GM15510 (cell line): ENCODE data around the gene ST6GALNAC3.

Experiments used
- POLR2A ChIP-seq: IDR thresholded peaks from 3 replicates; pipeline ENCODE4 v1.6.1; 2011; ENCODE audit warnings: borderline replicate concordance; ENCODE audit not compliant: insufficient read length; ENCODE audit errors: extremely low read depth

Gene ST6GALNAC3

GRCh38 chr1:76335882-76336281 is 261.3 kb downstream of the ST6GALNAC3 start:
- TF ChIP-seq POLR2A, result no peak

GRCh38 chr1:76336931-76337371 is 262.4 kb downstream of the ST6GALNAC3 start:
- TF ChIP-seq POLR2A, result no peak

- no peak for TF ChIP-seq POLR2A
These were observed 263.1 kb downstream of the ST6GALNAC3 start for GRCh38 chr1:76337542-76338219.

- TF ChIP-seq POLR2A, result no peak
These were observed 265.5 kb downstream of the ST6GALNAC3 start for GRCh38 chr1:76340056-76340455.

GRCh38 chr1:76343356-76343755 is 268.8 kb downstream of the ST6GALNAC3 start:
- no peak for TF ChIP-seq POLR2A

- TF ChIP-seq POLR2A, result no peak
These were observed 277.1 kb downstream of the ST6GALNAC3 start for GRCh38 chr1:76351655-76352054.

GRCh38 chr1:76352741-76353435 is 278.3 kb downstream of the ST6GALNAC3 start:
- TF ChIP-seq POLR2A, result no peak

GRCh38 chr1:76354236-76354635 is 279.7 kb downstream of the ST6GALNAC3 start:
- no peak for TF ChIP-seq POLR2A

GRCh38 chr1:76366726-76367125 is 292.2 kb downstream of the ST6GALNAC3 start:
- no peak for TF ChIP-seq POLR2A

GRCh38 chr1:76371941-76372340 is 297.4 kb downstream of the ST6GALNAC3 start:
- TF ChIP-seq POLR2A, result no peak

- no peak for TF ChIP-seq POLR2A
These were observed 299.5 kb downstream of the ST6GALNAC3 start for GRCh38 chr1:76374086-76374485.

GRCh38 chr1:76377247-76377646 is 302.7 kb downstream of the ST6GALNAC3 start:
- no peak for TF ChIP-seq POLR2A

GRCh38 chr1:76379506-76379905 is 305.0 kb downstream of the ST6GALNAC3 start:
- no peak for TF ChIP-seq POLR2A

- TF ChIP-seq POLR2A, result no peak
These were observed 307.0 kb downstream of the ST6GALNAC3 start for GRCh38 chr1:76381450-76382097.

GRCh38 chr1:76388261-76388660 is 313.7 kb downstream of the ST6GALNAC3 start:
- no peak for TF ChIP-seq POLR2A
